Subcutaneous abdominal adipose tissue (tissue), 5 donors: Measurements from ENCODE around the gene MLH3.

Experiments used
- H3K27ac ChIP-seq: one replicate; pipeline ENCODE4 v1.7.0; 2013; ENCODE audit warnings: low read depth, mild to moderate bottlenecking, inconsistent platforms, low read length, moderate library complexity
- H3K27me3 ChIP-seq, 5 donors: one replicate each; pipeline ENCODE4 v1.7.0; 2013; ENCODE audit warnings: low read length in 5 of 5, inconsistent platforms in 1 of 5; ENCODE audit not compliant: control insufficient read depth in 5 of 5, insufficient read depth in 4 of 5
- H3K36me3 ChIP-seq, 5 donors: one replicate each; pipeline ENCODE4 v1.7.0; 2013; ENCODE audit warnings: low read length in 5 of 5; ENCODE audit not compliant: control insufficient read depth in 5 of 5, insufficient read depth in 5 of 5
- H3K4me1 ChIP-seq, 5 donors: one replicate each; pipeline ENCODE4 v1.7.0; 2013; ENCODE audit warnings: low read length in 5 of 5, mild to moderate bottlenecking in 3 of 5, moderate library complexity in 1 of 5; ENCODE audit not compliant: control insufficient read depth in 5 of 5, insufficient read depth in 5 of 5
- H3K4me3 ChIP-seq, 5 donors: one replicate each; pipeline ENCODE4 v1.7.0; 2013; ENCODE audit warnings: low read length in 5 of 5, low read depth in 1 of 5
- H3K9ac ChIP-seq, 5 donors: one replicate each; pipeline ENCODE4 v1.7.0; 2013; ENCODE audit warnings: low read length in 5 of 5, mild to moderate bottlenecking in 4 of 5, moderate library complexity in 3 of 5
- H3K9me3 ChIP-seq, 5 donors: one replicate each; pipeline ENCODE4 v1.7.0; 2013; ENCODE audit warnings: low read length in 5 of 5; ENCODE audit not compliant: control insufficient read depth in 5 of 5
- donor health status: healthy.
- donor health status: healthy.
- donor health status: healthy.
- donor health status: healthy.
- donor health status: healthy.

The MLH3 gene

GRCh38 chr14:75018694-75019093 lies 32.6 kb downstream of the MLH3 start:
- H3K4me3 ChIP-seq = no peak overlapping the region
- H3K36me3 ChIP-seq = peaks cover 38 to 74% (median 60%) of the 10 kb centered on the region in 5 donors
- no peak overlapping the region for H3K27ac ChIP-seq

GRCh38 chr14:75016815-75017214 lies 34.5 kb downstream of the MLH3 start:
- Histone ChIP-seq H3K4me1 (peaks cover 0 to 12% (median 9%) of the 10 kb centered on the region in 5 donors), H3K4me3 (no peak overlapping the region), H3K9ac (no peak overlapping the region), H3K9me3 (no peaks in the 10 kb centered on the region), H3K36me3 (peaks cover 25 to 69% (median 55%) of the 10 kb centered on the region in 5 donors), H3K27ac (no peak overlapping the region), H3K27me3 (no peaks in the 10 kb centered on the region)

More at GRCh38 chr14:75018694-75019093, 32.6 kb downstream of the MLH3 start:
- Histone ChIP-seq H3K27me3 (no peaks in the 10 kb centered on the region), H3K9ac (no peak overlapping the region), H3K4me1 (no peaks in the 10 kb centered on the region), H3K9me3 (no peaks in the 10 kb centered on the region)

- no peak overlapping the region for H3K9ac ChIP-seq
- no peaks in the 10 kb centered on the region for H3K9me3 ChIP-seq
- no peaks in the 10 kb centered on the region for H3K27me3 ChIP-seq
- peaks cover 3 to 25% (median 20%) of the 10 kb centered on the region in 5 donors for H3K4me1 ChIP-seq
- H3K27ac ChIP-seq = no peak overlapping the region
- peaks cover 22 to 66% (median 49%) of the 10 kb centered on the region in 5 donors for H3K36me3 ChIP-seq
- H3K4me3 ChIP-seq = no peak overlapping the region
Measured at GRCh38 chr14:75015496-75015895, 35.8 kb downstream of the MLH3 start.

GRCh38 chr14:75013290-75013689 lies 38.0 kb downstream of the MLH3 start:
- H3K4me1 ChIP-seq = peaks cover 3 to 33% (median 28%) of the 10 kb centered on the region in 5 donors
- H3K9me3 ChIP-seq = no peaks in the 10 kb centered on the region
- no peak overlapping the region for H3K9ac ChIP-seq
- H3K27ac ChIP-seq = no peak overlapping the region
- no peaks in the 10 kb centered on the region for H3K27me3 ChIP-seq
- H3K4me3 ChIP-seq = no peak overlapping the region
- peaks cover 17 to 66% (median 51%) of the 10 kb centered on the region in 5 donors for H3K36me3 ChIP-seq

GRCh38 chr14:75011356-75011994 lies 39.8 kb downstream of the MLH3 start:
- peaks cover 3 to 33% (median 28%) of the 10 kb centered on the region in 5 donors for H3K4me1 ChIP-seq
- no peaks in the 10 kb centered on the region for H3K27me3 ChIP-seq
- H3K9me3 ChIP-seq = no peaks in the 10 kb centered on the region
- peaks cover 23 to 69% (median 59%) of the 10 kb centered on the region in 5 donors for H3K36me3 ChIP-seq
- H3K9ac ChIP-seq = no peak overlapping the region
- peak overlapping the region; percentile 66 for H3K27ac ChIP-seq
- H3K4me3 ChIP-seq = no peak overlapping the region

GRCh38 chr14:75010472-75011093 lies 40.7 kb downstream of the MLH3 start:
- Histone ChIP-seq H3K4me3 (no peak overlapping the region), H3K9ac (no peak overlapping the region), H3K4me1 (peaks cover 3 to 33% (median 28%) of the 10 kb centered on the region in 5 donors), H3K9me3 (no peaks in the 10 kb centered on the region), H3K36me3 (peaks cover 20 to 68% (median 59%) of the 10 kb centered on the region in 5 donors), H3K27me3 (no peaks in the 10 kb centered on the region), H3K27ac (peak overlapping the region; percentile 66)

- H3K4me3 ChIP-seq = no peak overlapping the region
- H3K27ac ChIP-seq = peak overlapping the region; percentile 42
- H3K36me3 ChIP-seq = peaks cover 19 to 61% (median 52%) of the 10 kb centered on the region in 5 donors
- peaks cover 3 to 37% (median 30%) of the 10 kb centered on the region in 5 donors for H3K4me1 ChIP-seq
- H3K27me3 ChIP-seq = no peaks in the 10 kb centered on the region
- H3K9ac ChIP-seq = no peak overlapping the region
- H3K9me3 ChIP-seq = no peaks in the 10 kb centered on the region
Measured at GRCh38 chr14:75009176-75009575, 42.1 kb downstream of the MLH3 start.

GRCh38 chr14:75005357-75005756 lies 45.9 kb downstream of the MLH3 start:
- Histone ChIP-seq H3K9me3 (peaks cover 0 to 3% (median 0%) of the 10 kb centered on the region in 5 donors), H3K9ac (no peak overlapping the region), H3K27me3 (no peaks in the 10 kb centered on the region), H3K27ac (no peak overlapping the region), H3K4me3 (no peak overlapping the region), H3K36me3 (peaks cover 19 to 51% (median 43%) of the 10 kb centered on the region in 5 donors), H3K4me1 (peaks cover 8 to 32% (median 25%) of the 10 kb centered on the region in 5 donors)

GRCh38 chr14:75003250-75004027 lies 47.8 kb downstream of the MLH3 start:
- peak overlapping the region; percentile 30 to 89 (median 86) for H3K9ac ChIP-seq
- peak overlapping the region; percentile 94 to 96 (median 95) for H3K4me3 ChIP-seq
- peaks cover 8 to 25% (median 20%) of the 10 kb centered on the region in 5 donors for H3K4me1 ChIP-seq
- no peaks in the 10 kb centered on the region for H3K27me3 ChIP-seq
- peaks cover 14 to 35% (median 30%) of the 10 kb centered on the region in 5 donors for H3K36me3 ChIP-seq
- H3K9me3 ChIP-seq = peaks cover 0 to 3% (median 0%) of the 10 kb centered on the region in 5 donors
- peak overlapping the region; percentile 87 for H3K27ac ChIP-seq
